H1 (cell line): Measurements from ENCODE around the gene ABCC4. TPM values are rescaled to one million over a fixed set of nuclear protein-coding genes. Genes with fewer than 3 reads are reported as not detected.

Experiments
- CREB1 ChIP-seq: IDR thresholded peaks from 2 replicates; pipeline ENCODE4 v1.6.1; 2012; ENCODE audit warnings: inconsistent platforms
- EGR1 ChIP-seq: IDR thresholded peaks from 2 replicates; pipeline ENCODE4 v1.6.1; 2011; ENCODE audit warnings: low read depth, low read length, borderline replicate concordance
- RNF2 ChIP-seq: fragments of 200-900, 300-1000 bp; sonication (generic); IDR thresholded peaks from 2 replicates; pipeline ENCODE4 v1.7.1; 2016; ENCODE audit warnings: borderline replicate concordance, low read depth, mild to moderate bottlenecking, antibody characterized with exemption, low read length; ENCODE audit not compliant: poor library complexity, severe bottlenecking; ENCODE audit errors: missing control alignments
- SAP30 ChIP-seq: fragments of 300-600 bp; sonication (generic); IDR thresholded peaks from 2 replicates; pipeline ENCODE4 v1.7.1; 2012; ENCODE audit warnings: low read length, moderate library complexity, mild to moderate bottlenecking, inconsistent platforms; ENCODE audit not compliant: insufficient read depth, insufficient replicate concordance
- SIN3A ChIP-seq, 2 experiments: IDR thresholded peaks in 1 of 2; conservative IDR thresholded peaks in 1 of 2; 2 replicates each; pipeline ENCODE4 v1.6.1; 2011 to 2012; ENCODE audit warnings: low read length in 2 of 2, improper control_type of control experiment in 1 of 2, low read depth in 1 of 2, mild to moderate bottlenecking in 1 of 2
- SP2 ChIP-seq: IDR thresholded peaks from 2 replicates; pipeline ENCODE4 v1.6.1; 2012; ENCODE audit warnings: mild to moderate bottlenecking, low read length, inconsistent platforms
- polyA plus RNA-seq, 7 experiments: library from polyadenylated mRNA; depleted of rRNA in 3 of 7; stranded (reverse) in 5 of 7; unstranded in 2 of 7; fragments of >200 nt in 5 of 7; fragments of 200-250 nt in 2 of 7; gene quantifications; 1 replicate in 5 of 7; 2 replicates in 1 of 7; 4 replicates in 1 of 7; pipeline versions ENCODE4 v1.2.1 to v1.2.3, GENCODE V29; 2011 to 2013; ENCODE audit warnings: missing spikeins in 2 of 7, mixed read lengths in 2 of 7
- total RNA-seq: library from RNA; stranded (reverse); fragmentation: NEBNext Ultra II Directional; extraction: Animal tissue kit (Norgen Biotek cat#: 25700); gene quantifications from 2 replicates; pipeline ENCODE4 v1.2.1, GENCODE V29; 2021
- TF ChIP-seq, protein P1 (sequence below): IDR thresholded peaks from 2 replicates; pipeline ENCODE4 v1.6.1; 2011; ENCODE audit warnings: low read depth, mild to moderate bottlenecking, low read length; ENCODE audit not compliant: insufficient read depth

ABCC4 gene
- total and polyA plus RNA-seq, 2 of the 8 experiments (the other 6 are each of a cell fraction or from before 2014, with no cell fraction given): 4.0 to 14.1 TPM

DNA sequence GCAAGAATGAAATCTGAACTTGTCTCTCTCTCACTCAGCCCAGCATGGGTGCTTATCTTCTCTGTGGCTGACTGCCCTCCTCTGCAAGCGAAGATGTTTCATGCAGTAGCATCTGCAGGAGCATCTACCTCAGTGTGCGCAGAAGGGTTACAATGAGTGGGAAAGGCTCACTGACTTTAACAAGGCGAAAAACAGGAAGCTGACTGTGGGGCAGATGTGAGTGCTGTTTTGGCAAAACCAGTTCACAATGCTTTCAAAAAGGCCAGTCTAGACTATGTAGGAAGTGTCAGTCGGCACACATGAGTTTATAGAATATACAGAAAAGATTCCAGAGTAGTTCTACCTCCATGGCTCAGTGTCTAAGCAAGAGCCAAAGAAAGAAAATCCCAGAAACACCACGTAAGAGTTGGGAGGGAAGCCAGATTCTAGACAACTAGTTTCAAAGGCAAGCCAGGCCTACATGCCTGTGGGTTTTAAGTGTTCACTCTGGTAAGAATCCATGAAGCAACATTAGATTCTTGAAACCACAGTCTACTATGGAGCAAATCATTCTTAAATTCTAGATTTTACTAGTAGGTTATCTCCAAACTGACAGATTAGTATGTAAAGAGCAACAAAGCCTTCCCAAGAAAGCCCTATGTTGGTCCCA, 124.5 kb downstream of the ABCC4 start (continued):
- TF ChIP-seq RNF2: no peak
- TF ChIP-seq CREB1: no peak
- TF ChIP-seq SAP30: no peak
- no peak for TF ChIP-seq SIN3A (conservative IDR thresholded peaks at IDR 0.05 in 1 of 2, IDR thresholded peaks at IDR 0.05 in 1 of 2; ENCODE audit: low read depth in 1 of 2, low read length in 2 of 2)
- no peak for TF ChIP-seq EGR1
- TF ChIP-seq, protein P1, sequence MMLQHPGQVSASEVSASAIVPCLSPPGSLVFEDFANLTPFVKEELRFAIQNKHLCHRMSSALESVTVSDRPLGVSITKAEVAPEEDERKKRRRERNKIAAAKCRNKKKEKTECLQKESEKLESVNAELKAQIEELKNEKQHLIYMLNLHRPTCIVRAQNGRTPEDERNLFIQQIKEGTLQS: no peak
- TF ChIP-seq SP2: no peak
